ENCODE measurements around the gene NXPH4.

GRCh38 chr12:57194253-57194652 is 22.3 kb upstream of the NXPH4 start:
- no peak for TF ChIP-seq CTCF (IDR thresholded peaks at IDR 0.05)
- TF ChIP-seq ZFX (IDR thresholded peaks at IDR 0.05; ENCODE audit: borderline replicate concordance) = no peak
